C4-2B (cell line): ENCODE measurements around the gene GALNS.

ENCODE experiments used
- ZFX ChIP-seq: fragments of 450-650 bp; IDR thresholded peaks from 2 replicates; pipeline ENCODE4 v1.6.1; 2017
- TF ChIP-seq, protein P1 (sequence below): fragments of 450-650 bp; conservative IDR thresholded peaks from 2 replicates; pipeline ENCODE4 v1.5.1; 2017; ENCODE audit warnings: mild to moderate bottlenecking

DNA sequence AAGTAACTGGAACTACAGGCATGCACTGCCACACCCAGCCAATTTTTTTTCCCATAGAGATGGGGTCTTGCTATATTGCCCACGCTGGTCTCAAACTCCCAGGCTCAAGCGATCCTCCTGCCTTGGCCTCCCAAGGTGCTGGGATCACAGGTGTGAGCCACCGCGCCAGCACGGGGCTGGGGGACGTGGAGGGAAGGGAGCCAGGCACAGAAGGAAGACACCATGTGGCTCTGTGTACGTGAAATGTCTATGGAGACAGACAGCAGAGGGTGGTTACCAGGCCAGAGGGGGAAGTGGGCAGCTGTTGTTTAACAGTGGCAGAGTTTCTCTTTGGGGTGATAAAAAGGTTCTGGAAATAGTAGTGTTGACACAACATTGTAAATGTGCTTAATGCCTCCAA lies 67.2 kb downstream of the GALNS start:
- TF ChIP-seq, protein P1, sequence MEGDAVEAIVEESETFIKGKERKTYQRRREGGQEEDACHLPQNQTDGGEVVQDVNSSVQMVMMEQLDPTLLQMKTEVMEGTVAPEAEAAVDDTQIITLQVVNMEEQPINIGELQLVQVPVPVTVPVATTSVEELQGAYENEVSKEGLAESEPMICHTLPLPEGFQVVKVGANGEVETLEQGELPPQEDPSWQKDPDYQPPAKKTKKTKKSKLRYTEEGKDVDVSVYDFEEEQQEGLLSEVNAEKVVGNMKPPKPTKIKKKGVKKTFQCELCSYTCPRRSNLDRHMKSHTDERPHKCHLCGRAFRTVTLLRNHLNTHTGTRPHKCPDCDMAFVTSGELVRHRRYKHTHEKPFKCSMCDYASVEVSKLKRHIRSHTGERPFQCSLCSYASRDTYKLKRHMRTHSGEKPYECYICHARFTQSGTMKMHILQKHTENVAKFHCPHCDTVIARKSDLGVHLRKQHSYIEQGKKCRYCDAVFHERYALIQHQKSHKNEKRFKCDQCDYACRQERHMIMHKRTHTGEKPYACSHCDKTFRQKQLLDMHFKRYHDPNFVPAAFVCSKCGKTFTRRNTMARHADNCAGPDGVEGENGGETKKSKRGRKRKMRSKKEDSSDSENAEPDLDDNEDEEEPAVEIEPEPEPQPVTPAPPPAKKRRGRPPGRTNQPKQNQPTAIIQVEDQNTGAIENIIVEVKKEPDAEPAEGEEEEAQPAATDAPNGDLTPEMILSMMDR, result no peak
- no peak for TF ChIP-seq ZFX
